ENCODE measurements around the gene SLX1B.
"Not testable (repeated sequence)": the region's sequence is repeated elsewhere in the genome, so short reads cannot be mapped to it uniquely, and the experiment has no call there.

The SLX1B gene

DNA sequence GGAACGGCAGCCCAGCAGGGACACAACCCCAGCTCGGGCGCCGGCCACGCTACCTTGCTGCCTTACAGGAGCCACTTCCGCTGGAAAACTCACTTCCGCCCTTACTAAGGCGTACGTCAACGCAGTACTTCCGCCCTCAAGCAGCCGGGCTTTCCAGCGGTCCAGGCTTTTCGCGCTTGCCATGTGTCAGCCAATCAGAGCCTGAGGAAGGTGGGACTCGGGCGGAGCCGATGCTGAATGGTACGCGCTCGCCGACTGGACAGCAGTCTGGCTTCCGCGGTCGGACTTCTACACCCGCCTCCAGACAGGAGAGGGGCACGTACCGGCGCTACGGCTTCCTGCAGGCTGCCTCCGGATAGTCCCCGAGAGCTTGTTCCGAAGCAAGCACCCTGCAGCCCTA, at the start of gene SLX1B, which contains the start of gene BOLA2:
SLX1B (plus strand) TSS at position 265 of the 400 bp plus-strand sequence.
BOLA2 (minus strand) TSS at position 83 of the 400 bp plus-strand sequence. CDS start 98 bp downstream, outside the sequence.
- ATAC-seq = peak; percentile 96

DNA sequence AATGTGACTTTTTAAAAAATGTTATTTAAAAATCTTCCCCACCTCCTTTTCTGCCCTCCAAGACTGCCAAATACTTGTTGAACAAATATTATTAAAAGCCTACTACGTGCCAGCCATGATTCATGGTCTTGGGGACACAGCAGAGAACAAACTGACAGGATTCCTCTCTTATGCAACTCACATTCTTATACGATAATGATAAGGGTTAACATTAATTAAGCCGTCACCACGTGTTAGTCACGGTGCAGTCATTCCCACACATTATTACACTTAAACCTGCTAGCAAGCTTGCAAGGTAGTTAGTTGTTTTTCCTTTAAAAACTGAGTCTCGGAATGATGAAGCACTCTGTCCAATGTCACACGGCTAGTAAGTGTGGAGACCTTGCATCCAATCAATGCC, 49.1 kb upstream of the SLX1B start:
- not testable (repeated sequence) for ATAC-seq

DNA sequence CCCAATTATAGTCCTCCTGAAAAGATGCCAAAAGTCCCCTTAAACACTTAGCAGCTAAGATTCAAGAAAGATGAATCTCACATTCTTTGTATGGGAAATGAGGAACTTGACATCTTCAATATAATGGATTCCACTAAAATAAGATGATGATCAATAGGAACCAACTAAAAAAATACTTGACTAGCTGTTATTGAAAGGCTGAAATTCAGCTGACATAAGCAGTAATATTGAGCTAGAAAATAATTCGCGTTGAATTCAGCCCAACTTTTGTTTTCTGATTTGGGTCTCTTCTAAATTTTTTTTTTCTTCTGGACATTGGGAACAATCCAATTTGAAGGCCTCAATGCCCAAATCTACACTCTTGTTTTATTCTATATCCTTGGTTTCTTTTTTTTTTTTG, 30.7 kb upstream of the SLX1B start:
- ATAC-seq = not testable (repeated sequence)

GRCh38 chr16:29425390-29425789, 28.9 kb upstream of the SLX1B start:
- not testable (repeated sequence) for ATAC-seq

GRCh38 chr16:29453754-29454153, 579 bp upstream of the SLX1B start:
- peak; percentile 40 for ATAC-seq

DNA sequence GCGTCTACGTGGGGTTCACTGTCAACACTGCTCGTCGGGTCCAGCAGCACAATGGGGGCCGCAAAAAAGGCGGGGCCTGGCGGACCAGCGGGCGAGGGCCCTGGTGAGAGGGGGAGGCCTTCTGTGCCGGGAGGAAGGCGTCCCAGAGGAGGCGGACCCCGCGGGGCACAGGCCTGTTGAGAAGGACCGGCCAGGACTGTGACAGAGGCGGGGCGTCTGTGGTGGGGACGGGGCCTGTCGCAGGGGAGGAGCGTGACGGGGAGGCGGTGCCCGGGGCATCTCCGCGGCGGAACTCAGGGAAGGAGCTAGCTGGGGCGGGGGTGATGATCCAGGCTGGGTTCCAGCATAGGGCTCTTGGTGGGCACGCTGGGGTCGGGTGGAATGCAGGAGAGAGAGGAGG, 495 bp downstream of the SLX1B start:
- peak; percentile 81 for ATAC-seq

DNA sequence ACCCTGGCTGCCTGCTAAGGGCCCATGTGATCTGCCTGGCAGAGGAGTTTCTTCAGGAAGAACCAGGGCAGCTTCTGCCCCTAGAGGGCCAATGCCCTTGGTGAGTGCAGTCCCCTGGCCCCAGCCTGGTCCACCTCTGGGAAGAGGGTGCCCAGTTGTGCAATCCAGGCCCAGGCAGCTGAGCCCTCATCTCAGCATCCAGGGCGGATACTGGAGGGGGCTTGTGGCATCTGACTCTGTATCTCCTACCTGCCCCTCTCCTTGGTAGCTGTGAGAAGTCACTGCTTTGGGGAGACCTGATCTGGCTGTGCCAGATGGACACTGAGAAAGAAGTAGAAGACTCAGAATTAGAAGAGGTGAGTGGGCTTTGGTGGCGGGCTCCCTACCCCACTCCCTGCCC, 3.3 kb downstream of the SLX1B start:
- not testable (repeated sequence) for ATAC-seq

GRCh38 chr16:29459706-29460646, 5.6 kb downstream of the SLX1B start, which contains the start of gene SULT1A4:
TSS of gene SULT1A4 (plus strand) at chr16:29459913. CDS start at chr16:29461386, 1,473 bp downstream.
- peak; percentile 56 for ATAC-seq

DNA sequence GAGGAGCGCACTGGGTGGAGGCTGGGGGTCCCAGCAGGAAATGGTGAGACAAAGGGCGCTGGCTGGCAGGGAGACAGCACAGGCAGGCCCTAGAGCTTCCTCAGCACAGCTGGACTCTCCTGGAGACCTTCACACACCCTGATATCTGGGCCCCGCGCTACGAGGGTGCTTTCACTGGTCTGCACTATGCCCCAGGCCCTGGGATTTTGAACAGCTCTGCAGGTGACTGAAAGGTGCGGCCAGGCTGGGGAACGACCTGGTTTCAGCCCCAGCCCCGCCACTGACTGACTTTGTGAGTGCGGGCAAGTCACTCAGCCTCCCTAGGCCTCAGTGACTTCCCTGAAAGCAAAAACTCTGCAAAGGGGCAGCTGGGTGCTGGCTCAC, 6.3 kb downstream of the SLX1B start:
- not testable (repeated sequence) for ATAC-seq

DNA sequence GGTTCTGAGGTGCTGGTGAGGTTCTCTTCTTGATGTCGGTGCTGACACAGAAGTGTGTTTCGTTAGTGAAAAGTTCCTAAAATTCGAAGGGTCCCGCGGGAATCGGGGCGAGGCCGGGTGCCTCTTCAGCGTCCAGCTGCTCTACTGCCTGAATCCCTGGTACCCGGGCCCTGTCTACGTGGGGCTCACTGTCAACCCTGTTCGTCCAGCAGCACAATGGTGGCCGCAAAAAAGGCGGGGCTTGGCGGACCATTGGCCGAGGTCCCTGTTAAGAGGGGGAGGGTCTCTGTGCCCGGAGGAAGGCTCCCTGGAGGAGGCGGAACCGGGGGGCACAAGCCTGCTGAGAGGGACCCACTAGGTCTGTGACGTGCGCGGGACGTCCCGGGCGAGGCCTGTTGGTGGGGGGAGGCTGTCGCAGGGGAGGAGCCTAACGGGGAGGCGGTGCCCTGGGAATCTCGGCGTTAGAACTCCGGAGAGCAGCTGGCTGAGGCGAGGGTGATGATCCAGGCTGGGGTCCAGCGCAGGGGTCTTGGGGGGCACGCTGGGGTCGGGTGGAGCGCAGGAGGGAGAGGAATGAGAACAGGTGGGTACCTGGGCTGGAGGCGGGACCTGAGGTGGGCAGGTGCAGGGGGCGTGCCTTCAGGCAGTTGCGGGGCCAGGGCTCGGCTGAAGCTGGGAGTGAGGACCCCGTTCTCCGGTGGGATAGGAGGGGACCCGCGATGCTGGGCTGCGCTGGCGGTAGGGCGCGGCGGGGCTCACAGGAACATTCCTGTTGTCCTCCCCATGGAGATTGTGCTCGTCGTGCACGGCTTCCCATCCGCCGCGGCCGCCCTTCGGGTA, 11.9 kb downstream of the SLX1B start:
- ATAC-seq = peak; percentile 76

- peak; percentile 45 for ATAC-seq
Observed at GRCh38 chr16:29466904-29467303, 12.6 kb downstream of the SLX1B start.

DNA sequence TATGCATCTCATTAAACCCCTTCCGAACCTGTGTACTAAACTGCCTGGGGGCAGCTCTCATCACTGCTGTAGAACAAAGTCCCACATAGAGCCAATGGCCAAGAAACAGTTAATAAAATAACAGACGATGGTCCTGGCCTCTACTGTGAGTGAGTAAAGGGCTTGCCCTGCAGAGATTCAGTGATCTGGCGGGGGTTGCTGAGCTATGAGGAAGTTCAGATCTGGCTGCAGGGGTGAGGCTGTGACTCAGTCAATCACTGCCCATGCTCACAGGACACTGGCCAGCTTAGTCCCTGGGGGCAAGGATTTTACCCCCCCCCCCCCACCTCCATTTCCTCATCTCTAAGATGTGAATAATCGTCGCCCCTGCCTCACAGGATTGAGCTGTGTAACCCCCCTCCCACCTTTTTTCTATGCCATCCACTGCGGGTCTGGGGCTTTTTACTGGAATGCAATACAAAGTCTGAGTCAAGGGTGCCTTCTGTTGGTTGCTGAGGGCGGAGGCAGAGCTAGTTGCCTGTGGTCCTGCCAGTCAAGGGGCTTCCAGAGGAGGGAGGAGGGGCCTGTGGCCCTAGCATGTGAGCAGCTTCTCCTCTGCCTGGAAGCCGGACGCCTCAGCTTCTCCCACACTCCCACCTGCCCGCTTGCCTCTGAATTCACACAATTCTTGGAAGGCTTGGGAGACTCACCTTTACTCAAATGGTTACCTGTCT, 13.5 kb downstream of the SLX1B start:
- peak; percentile 48 for ATAC-seq

GRCh38 chr16:29469660-29470059, 15.3 kb downstream of the SLX1B start:
- ATAC-seq = 0 out of 3 replicates have a peak, but pooled peaks have one; percentile 2

- ATAC-seq = not testable (repeated sequence)
Observed at GRCh38 chr16:29472065-29472464, 17.7 kb downstream of the SLX1B start.

- not testable (repeated sequence) for ATAC-seq
Observed at GRCh38 chr16:29482276-29482675, 27.9 kb downstream of the SLX1B start.

GRCh38 chr16:29506308-29506707, 52.0 kb downstream of the SLX1B start, which contains the start of gene NPIPB12:
TSS of gene NPIPB12 (minus strand) at chr16:29506408.
- ATAC-seq = not testable (repeated sequence)
